Kasumi-1 (cell line): ENCODE measurements around the gene SP110.

ENCODE experiments used
- DNase-seq, 2 experiments: peaks; one replicate each; lab custom pipeline; 2025; lab: John Stamatoyannopoulos, UW

The SP110 gene

GRCh38 chr2:230170532-230170931 lies 49.3 kb downstream of the SP110 start:
- DNase-seq = peak; percentile 25 to 31

- no peak for DNase-seq
Observed at GRCh38 chr2:230166557-230167170, 53.1 kb downstream of the SP110 start.

GRCh38 chr2:230164139-230164538 lies 55.6 kb downstream of the SP110 start:
- no peak for DNase-seq

GRCh38 chr2:230162981-230163380 lies 56.8 kb downstream of the SP110 start:
- no peak for DNase-seq

- DNase-seq = no peak
Observed at GRCh38 chr2:230161184-230161583, 58.6 kb downstream of the SP110 start.

GRCh38 chr2:230160112-230160660 lies 59.6 kb downstream of the SP110 start:
- peak; percentile 27 to 52 for DNase-seq

GRCh38 chr2:230158468-230158867 lies 61.3 kb downstream of the SP110 start:
- no peak for DNase-seq

GRCh38 chr2:230156782-230157699 lies 62.7 kb downstream of the SP110 start:
- no peak for DNase-seq

- DNase-seq = no peak
Observed at GRCh38 chr2:230155359-230155758, 64.4 kb downstream of the SP110 start.

- DNase-seq = no peak
Observed at GRCh38 chr2:230153390-230153976, 66.3 kb downstream of the SP110 start.

GRCh38 chr2:230152334-230152733 lies 67.5 kb downstream of the SP110 start:
- DNase-seq = no peak

- DNase-seq = peak in 1 of 2 experiments; percentile 3
Observed at GRCh38 chr2:230144355-230144754, 75.4 kb downstream of the SP110 start.

- DNase-seq = no peak
Observed at GRCh38 chr2:230140667-230141066, 79.1 kb downstream of the SP110 start.

GRCh38 chr2:230137902-230138539 lies 81.8 kb downstream of the SP110 start:
- DNase-seq = no peak

GRCh38 chr2:230135130-230135525 lies 84.7 kb downstream of the SP110 start:
- no peak for DNase-seq

GRCh38 chr2:230134496-230135129 lies 85.2 kb downstream of the SP110 start:
- DNase-seq = peak; percentile 19 to 29

GRCh38 chr2:230131366-230131765 lies 88.4 kb downstream of the SP110 start:
- no peak for DNase-seq

GRCh38 chr2:230130668-230131364 lies 89.0 kb downstream of the SP110 start:
- no peak for DNase-seq

- DNase-seq = no peak
Observed at GRCh38 chr2:230129343-230129742, 90.4 kb downstream of the SP110 start.

- DNase-seq = no peak
Observed at GRCh38 chr2:230128623-230129342, 91.0 kb downstream of the SP110 start.
